HG03354 (cell line): ENCODE measurements around the gene MUL1.

Experiments used
- ATAC-seq: cut with Tn5 transposase; IDR thresholded peaks from one replicate; pipeline ENCODE4 v1.9.1; 2021; ENCODE audit warnings: mild to moderate bottlenecking; ENCODE audit not compliant: unreplicated experiment, poor library complexity, severe bottlenecking

Gene MUL1

DNA sequence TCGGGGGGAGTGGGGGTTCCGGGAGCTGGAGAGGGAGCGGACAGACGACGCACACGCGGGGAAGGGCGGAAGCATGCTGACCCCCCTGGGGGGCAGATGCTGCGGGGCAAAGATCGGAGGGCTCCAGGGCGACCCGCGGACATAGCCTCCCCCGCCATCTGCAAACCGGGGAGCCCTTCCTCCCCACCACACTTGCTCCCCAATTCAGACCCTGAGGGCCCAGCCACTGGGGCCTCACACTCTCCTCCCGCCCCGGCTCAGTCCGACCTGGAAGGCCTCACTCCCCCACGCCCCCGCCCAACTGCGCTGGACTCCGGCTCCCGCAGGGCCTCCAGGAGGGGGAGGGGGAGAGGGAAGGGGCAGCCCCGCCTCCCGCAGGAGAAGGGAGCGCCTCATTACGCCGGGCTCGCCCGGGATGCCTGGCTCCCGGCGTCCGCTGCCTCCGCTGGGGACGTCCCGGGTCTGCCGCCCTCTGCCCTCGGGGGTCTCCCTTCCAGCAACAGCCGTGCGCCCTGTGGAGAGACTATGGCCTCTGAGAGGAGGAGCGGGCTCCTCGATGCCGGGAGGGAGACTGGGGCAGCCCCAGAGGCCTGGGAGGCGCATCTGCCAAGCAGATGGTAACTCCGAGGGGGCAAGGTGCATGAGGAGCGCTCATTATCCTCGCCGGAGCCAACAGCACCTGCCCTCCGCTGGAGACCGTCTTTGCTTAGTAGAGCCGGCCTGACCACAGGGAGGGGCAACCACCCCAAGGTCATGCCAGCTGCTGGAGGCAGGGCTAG lies 21.3 kb downstream of the MUL1 start:
- ATAC-seq = no peak

DNA sequence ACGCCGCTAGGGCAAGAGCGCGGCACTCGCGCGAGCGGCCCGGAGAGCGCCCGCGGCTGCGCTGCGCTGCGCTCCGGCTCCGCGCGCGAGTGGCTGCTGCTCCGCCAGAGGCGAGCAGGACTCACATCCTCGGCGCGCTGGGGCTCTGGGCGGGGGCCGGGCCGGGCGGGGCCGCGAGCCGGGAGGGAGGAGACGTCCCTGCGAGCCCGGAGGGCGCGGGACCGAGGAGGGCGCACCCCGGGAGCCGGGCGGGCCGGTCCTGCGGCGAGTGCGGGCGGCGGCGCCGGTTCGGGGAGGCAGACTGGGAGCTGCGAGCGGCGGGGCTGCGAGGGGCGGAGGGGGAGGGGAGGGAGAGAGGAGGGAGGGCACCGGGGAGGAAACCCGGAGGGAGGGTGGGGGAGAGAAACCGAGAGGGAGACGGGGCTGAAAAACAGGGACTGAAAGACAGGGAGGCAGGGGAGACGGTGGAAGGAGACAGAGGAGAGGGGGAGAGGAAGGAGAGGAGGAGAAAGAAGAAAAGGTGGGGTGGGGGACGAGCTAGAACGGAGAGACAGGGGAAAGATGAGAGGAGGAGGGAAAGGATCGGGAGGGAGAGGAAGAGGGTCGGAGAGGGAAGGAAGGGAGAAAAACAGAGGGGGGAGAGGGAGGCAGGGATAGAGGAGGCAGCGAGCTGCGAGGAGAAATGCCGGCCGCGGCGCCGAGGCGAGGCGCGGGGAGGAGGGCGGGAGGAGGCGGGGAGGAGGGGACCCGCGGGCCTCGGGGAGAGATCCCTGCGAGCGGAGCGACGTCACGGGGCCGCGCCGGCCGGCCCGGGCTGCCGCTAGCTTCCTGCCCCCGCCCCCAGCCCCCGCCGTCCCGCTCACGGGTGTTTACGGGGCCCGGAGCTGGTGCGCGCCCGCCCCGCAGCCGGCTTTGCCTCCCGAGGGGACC lies 22.2 kb downstream of the MUL1 start, which contains the start of gene CAMK2N1:
Gene CAMK2N1, minus strand, starts transcription at position 684 of the 930 bp plus-strand sequence. CDS start 831 bp downstream, outside the sequence.
- no peak for ATAC-seq

DNA sequence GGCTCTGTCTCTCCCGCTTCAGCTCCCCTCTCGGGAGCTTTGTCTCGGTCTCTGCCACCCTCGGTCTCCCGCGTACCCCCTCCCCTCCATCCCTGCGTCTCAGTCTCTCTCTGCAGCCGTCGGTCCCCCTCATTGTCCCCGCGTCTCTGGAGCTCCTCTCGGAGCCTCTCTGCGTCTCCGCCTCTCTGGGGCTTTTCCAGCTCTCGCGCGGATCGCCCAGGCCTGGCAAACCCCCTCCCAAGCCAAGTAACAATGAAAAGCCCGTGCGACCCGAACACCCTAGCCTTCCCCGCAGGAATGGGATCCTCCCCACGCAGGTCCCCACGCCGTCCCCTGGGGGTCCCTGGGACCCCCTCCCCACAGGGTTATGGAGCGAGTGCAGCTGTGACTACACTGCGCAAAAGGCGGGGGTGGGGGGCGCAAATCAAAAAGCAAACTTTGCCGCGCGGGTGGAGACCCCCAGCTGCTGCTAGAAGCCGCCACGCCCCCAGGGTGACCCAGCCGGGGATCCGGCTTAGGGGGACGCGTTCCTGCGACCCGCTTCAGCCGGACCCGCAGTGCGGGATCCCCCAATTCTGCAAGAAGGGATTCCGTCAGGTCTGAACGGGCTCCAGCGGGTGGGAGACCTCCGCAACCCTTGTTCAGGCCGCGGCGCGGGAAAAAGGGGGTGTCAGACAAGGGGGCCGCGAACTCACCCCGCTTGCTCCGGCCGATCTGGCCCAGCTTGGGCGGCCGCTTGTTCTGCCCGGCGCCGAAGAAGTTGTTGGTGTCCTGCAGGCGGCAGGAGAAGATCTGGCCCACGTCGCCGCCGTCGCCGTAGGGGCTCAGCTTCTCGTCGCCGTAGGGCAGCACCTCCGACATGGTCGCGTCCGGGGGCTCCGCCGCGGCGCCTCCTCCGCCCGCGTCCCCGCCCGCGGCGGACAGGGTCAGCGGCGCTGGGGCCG lies 23.2 kb downstream of the MUL1 start:
- no peak for ATAC-seq

- ATAC-seq = no peak
These were observed 24.0 kb downstream of the MUL1 start for GRCh38 chr1:20483833-20484518.

DNA sequence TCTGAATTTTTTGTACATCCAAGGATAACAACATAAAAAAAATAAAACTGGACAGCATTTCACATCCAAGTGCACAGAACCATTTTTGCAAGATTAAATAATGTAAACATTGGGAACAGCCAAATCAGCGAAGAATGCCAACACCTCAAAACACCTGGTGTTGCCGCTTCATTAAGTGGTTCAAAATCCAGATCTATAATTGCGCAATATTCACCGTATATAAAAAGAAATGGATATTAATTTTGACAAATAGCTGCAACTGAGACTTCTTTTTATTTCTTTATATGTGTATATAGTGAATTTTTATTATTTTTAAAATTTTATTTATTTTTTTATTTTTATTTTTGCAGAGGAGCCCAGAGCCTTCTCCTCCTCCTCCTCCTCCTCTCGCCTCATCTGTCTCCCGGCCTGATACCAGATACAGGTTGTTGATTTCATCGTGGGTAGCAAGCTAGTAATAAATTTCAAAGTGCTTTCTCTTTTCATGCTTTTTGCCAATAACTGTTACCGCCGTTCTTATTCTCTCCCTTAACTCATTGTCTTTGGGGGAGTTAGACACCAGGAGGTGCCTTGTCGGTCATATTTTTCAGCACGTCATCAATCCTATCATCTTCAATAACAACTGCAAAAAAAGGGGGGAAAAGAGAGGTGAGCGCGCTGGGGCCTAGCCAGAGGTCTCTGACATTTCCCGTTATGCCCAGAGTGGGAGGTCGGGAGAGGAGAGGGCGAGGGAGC lies 24.7 kb downstream of the MUL1 start:
- no peak for ATAC-seq

GRCh38 chr1:20481643-20482498 lies 26.1 kb downstream of the MUL1 start:
- no peak for ATAC-seq

DNA sequence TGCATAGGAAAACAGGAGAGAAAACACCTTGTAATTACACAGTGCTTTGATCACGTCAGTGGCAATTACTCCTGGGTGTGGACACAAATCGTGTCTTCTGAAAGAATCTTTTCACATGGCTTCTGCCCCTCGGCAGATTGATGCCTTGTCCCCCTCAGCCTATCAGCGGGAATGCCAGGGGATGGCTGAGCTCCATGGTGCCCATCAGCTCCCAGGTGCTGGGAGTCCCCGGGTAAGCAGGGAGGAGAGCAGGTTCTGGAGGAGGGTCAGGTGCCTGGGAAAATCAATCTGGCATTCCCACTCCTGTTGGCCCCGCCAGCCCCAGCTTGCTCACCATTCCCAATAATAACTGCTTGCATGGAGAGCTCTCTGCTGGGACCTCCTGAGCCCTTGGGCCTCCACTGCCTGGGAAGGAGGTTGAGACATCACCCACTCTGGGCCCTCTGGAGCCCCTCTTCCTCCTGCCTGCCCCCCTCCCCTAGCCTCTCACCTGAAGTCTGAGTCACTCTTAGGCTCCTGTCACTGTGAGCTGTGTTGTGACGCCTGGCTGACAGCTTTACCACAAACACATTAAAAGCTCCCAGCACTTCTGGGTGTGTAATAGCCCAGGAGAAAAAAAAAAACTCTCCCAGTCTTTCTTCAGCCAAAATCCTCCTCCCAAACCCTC lies 26.9 kb downstream of the MUL1 start:
- no peak for ATAC-seq

- no peak for ATAC-seq
These were observed 27.6 kb downstream of the MUL1 start for GRCh38 chr1:20480243-20480944.

GRCh38 chr1:20479840-20480239 lies 28.1 kb downstream of the MUL1 start:
- no peak for ATAC-seq

GRCh38 chr1:20478057-20478635 lies 29.8 kb downstream of the MUL1 start:
- no peak for ATAC-seq

DNA sequence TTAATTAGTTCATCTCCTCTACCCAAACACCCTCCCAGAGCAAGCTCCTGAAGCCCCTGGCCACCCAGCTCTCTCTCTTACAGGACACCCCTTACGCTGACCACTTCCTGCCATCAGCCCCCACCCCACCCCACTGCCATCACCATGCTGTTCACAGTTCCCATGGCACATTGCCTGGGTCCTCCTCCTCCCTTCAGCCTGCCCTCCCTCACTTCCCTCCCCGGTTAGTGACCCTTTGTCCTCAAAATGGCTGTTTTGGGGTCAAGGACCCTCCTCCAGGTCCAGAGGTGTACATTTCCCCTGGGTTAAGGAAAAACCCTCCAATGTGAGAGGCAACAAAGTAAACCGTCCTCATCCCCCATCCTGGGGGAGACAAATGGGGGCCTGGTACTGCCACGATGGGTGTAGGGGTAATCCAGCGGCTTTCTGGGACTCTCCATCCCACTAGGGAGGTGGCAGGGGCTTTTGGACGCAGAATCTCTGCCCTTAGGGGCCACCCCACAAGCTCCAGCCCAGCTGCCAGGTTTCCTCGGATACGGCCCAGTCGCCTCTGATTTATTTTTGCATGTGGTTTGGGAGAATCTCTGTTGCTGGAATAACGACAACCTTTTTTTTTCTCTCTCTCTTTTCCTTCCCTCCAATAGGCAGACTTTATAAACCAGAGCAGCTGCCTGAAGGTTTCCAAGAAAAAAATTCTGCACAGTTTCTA lies 30.4 kb downstream of the MUL1 start:
- ATAC-seq = no peak

GRCh38 chr1:20476265-20477038 lies 31.5 kb downstream of the MUL1 start:
- no peak for ATAC-seq

- no peak for ATAC-seq
These were observed 33.0 kb downstream of the MUL1 start for GRCh38 chr1:20474996-20475395.

DNA sequence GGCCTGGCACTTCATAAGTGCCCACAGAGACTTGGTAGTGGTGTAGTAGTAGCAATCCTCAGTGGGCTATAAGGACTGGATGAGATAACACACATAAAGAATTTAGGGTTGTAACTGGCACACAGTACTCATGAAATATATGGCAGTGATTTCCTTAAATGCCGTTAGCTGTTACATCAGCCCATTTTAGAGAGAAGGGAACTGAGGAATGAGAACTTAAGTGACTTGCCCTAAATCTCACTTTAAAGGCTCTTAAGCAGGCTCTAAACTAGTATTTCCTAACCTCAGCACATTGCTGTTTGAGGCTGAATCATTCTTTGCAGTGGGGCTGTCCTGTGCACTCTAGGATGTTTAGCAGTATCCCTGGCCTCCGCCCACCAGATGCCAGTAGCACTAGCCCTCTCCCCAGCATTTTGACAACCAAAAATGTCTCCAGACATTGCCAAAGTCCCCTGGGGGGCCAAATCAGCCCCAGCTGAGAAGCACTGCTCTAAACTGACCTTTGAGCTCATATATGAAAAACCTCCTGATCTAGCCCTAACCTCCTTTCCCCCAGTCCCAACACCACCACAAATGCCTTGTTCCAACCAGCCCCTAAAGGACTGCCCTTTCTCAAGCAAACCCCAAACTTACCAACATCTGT lies 33.5 kb downstream of the MUL1 start:
- no peak for ATAC-seq
